Upper lobe of left lung (tissue), 6 donors: ENCODE measurements around the gene SCTR. TPM values are rescaled to one million over a fixed set of nuclear protein-coding genes. Genes with fewer than 3 reads are reported as not detected.

Experiments
- ATAC-seq, 2 donors: fragments of 200-7000 bp; cut with Tn5 transposase; one replicate each; pipeline ENCODE4 v1.9.1; 2022; ENCODE audit warnings: mild to moderate bottlenecking in 2 of 2, moderate library complexity in 2 of 2; ENCODE audit not compliant: low FRiP score in 2 of 2
- DNase-seq, 2 donors: peaks; one replicate each; pipeline ENCODE4 v3.0.0-alpha.2; 2019 to 2020
- H3K27ac ChIP-seq, 4 donors: fragments of 200-600 bp; sonication (generic); one replicate each; pipeline ENCODE4 v1.5.1; 2016 to 2019
- H3K27me3 ChIP-seq, 4 donors: fragments of 200-600 bp; sonication (generic); one replicate each; pipeline ENCODE4 v1.5.1; 2017 to 2019
- H3K36me3 ChIP-seq, 4 donors: fragments of 200-600 bp; sonication (generic); one replicate each; pipeline ENCODE4 v1.5.1; 2016 to 2019
- H3K4me1 ChIP-seq, 4 donors: fragments of 200-600 bp; sonication (generic); one replicate each; pipeline ENCODE4 v1.5.1; 2018 to 2019
- H3K4me3 ChIP-seq, 4 donors: fragments of 200-600 bp; sonication (generic); one replicate each; pipeline ENCODE4 v1.5.1; 2017 to 2019; ENCODE audit warnings: mild to moderate bottlenecking in 2 of 4, moderate library complexity in 1 of 4
- H3K9me3 ChIP-seq, 4 donors: fragments of 200-600 bp; sonication (generic); one replicate each; pipeline ENCODE4 v1.5.1; 2018 to 2019
- EP300 ChIP-seq, 4 donors: sonication (generic); formaldehyde crosslinking; IDR thresholded peaks; one replicate each; pipeline ENCODE4 v1.5.1; 2017; ENCODE audit warnings: antibody characterized with exemption in 4 of 4, control low read depth in 2 of 4
- POLR2A ChIP-seq, 4 donors: fragments of 450-650 bp; IDR thresholded peaks; one replicate each; pipeline ENCODE4 v1.5.1; 2016 to 2017; ENCODE audit warnings: antibody characterized with exemption in 4 of 4, mild to moderate bottlenecking in 2 of 4
- POLR2AphosphoS5 ChIP-seq, 2 donors: sonication (generic); formaldehyde crosslinking; IDR thresholded peaks; one replicate each; pipeline ENCODE4 v1.5.1; 2017; ENCODE audit warnings: antibody characterized with exemption in 2 of 2
- WGBS, 2 donors: methylation state at CpG; one replicate each; pipeline ENCODE4 v1.1.5; 2017 to 2018; 5-methylcytosine and 5-hydroxymethylcytosine counted together
- total RNA-seq, 6 donors: library from RNA; depleted of rRNA in 4 of 6; stranded (reverse); fragments of >200 nt in 4 of 6; gene quantifications; one replicate each; pipeline versions ENCODE4 v1.1.0 to v1.2.1, GENCODE V29; 2016 to 2021
- TF ChIP-seq, protein P1 (sequence below), 6 experiments: fragments of 450-650 bp in 4 of 6; fragments of 200-600 bp in 2 of 6; sonication (generic) in 2 of 6; IDR thresholded peaks; one replicate each; pipeline ENCODE4 v1.5.1; 2016 to 2019; ENCODE audit warnings: antibody characterized with exemption in 6 of 6
- donor health status: DM: no; HTN: no; CAD: no; lungs with moderate emphysema.
- donor health status: DM: no; HTN: yes; CAD: no; lungs with severe emphysema.

Gene SCTR
- total RNA-seq, 6 donors from 2014 or later, result 3.2 to 52.5 (median 16.6) TPM

DNA sequence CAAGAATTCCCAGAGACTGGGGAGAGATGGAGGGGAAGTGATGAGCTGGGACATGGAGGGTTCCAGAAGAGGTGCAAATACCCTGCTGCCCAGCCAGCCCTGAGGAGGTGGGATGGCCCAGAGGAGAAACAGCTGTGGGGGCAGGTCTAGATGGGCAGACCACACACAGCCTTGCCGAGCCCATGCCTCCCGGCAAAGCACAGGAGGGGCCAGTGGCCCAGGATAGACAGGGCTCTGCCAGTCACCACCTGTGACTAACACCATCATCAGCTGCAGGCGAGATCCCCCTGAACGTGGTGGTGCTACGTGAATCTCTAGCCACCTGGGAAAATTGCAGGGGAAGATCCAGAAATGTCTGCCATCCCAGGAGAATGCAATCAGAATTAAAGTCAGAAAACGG lies 39.4 kb downstream of the SCTR start:
- DNase-seq, result peak in 1 of 2 donors; percentile 23
- Histone ChIP-seq H3K4me1 (peaks cover 23 to 47% (median 36%) of the 10 kb centered on the region in 4 donors), H3K9me3 (no peaks in the 10 kb centered on the region), H3K27me3 (no peaks in the 10 kb centered on the region), H3K27ac (no peak overlapping the region), H3K4me3 (no peak overlapping the region), H3K36me3 (no peaks in the 10 kb centered on the region)
- no peak for ATAC-seq
- WGBS, 2 donors, result 76 to 77% methylated on average over 6 of the region's 6 CpGs
- TF ChIP-seq POLR2AphosphoS5 (IDR thresholded peaks at IDR 0.05), result no peak
- TF ChIP-seq EP300 (IDR thresholded peaks at IDR 0.05), result no peak
- TF ChIP-seq, protein P1, sequence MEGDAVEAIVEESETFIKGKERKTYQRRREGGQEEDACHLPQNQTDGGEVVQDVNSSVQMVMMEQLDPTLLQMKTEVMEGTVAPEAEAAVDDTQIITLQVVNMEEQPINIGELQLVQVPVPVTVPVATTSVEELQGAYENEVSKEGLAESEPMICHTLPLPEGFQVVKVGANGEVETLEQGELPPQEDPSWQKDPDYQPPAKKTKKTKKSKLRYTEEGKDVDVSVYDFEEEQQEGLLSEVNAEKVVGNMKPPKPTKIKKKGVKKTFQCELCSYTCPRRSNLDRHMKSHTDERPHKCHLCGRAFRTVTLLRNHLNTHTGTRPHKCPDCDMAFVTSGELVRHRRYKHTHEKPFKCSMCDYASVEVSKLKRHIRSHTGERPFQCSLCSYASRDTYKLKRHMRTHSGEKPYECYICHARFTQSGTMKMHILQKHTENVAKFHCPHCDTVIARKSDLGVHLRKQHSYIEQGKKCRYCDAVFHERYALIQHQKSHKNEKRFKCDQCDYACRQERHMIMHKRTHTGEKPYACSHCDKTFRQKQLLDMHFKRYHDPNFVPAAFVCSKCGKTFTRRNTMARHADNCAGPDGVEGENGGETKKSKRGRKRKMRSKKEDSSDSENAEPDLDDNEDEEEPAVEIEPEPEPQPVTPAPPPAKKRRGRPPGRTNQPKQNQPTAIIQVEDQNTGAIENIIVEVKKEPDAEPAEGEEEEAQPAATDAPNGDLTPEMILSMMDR (IDR thresholded peaks at IDR 0.05), result no peak
- no peak for TF ChIP-seq POLR2A (IDR thresholded peaks at IDR 0.05)

DNA sequence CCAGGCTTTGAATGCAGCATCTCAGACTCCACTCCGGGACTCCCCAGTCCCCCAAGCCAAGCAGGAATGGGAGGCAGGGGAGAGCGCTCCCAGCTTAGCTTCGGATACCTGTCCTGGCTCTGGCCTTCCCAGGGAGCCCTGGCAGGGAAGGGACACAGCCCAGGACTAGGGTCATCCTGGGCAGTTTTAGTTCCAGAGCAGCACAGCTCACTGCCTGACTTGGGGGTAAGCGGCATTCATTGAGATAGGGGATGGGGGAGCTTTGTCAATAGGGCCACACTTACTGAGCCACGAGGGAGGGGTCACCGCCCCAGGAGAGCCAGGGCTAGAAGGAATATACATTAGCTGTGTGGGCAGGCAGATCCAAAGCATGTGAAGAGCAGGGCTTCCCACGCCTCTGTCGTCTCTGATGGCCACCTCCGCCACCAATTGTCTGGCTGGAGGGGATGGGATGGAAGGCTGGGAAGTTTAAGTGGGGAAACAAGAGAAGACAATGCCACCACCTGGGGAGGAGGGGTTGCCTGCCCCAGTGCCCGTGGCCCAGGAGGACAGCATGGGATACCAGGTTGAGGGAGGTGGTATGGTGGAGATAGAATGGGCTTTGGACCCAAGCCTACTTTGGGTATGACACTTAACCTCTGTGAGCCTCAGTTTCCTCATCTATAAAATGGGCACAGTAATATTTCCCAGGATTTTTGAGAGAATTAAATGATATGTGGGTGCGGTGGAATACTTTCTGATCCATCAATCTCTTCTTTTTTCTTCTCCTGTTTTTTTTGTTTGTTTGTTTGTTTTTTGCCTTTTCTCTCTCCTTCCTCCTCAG lies 40.2 kb downstream of the SCTR start:
- Histone ChIP-seq H3K4me1 (peaks cover 23 to 40% (median 32%) of the 10 kb centered on the region in 4 donors), H3K36me3 (no peaks in the 10 kb centered on the region), H3K27ac (no peak overlapping the region), H3K27me3 (no peaks in the 10 kb centered on the region), H3K9me3 (no peaks in the 10 kb centered on the region), H3K4me3 (no peak overlapping the region)
- no peak for TF ChIP-seq EP300 (IDR thresholded peaks at IDR 0.05)
- TF ChIP-seq, protein P1 (IDR thresholded peaks at IDR 0.05), result no peak
- no peak for TF ChIP-seq POLR2A (IDR thresholded peaks at IDR 0.05)
- TF ChIP-seq POLR2AphosphoS5 (IDR thresholded peaks at IDR 0.05), result no peak
- no peak for ATAC-seq
- no peak for DNase-seq
- WGBS, 2 donors, result 90 to 91% methylated on average over 8 of the region's 11 CpGs

DNA sequence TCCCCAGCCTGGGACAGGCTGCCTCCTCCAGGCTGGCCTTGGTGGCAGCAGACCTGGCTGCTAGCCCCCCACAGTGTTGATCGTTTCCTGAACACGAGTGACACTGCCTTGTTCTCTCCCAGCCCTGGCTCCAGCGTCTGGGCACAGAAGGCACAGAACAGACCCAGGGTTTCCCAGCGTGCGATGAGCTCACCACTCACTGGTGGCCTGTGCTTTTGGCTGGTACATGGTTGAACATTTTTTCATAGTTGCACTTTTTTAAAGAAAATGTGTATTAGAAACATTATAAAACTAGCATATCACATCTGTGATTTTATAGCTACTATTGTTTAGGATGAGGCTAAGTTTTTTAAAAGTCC lies 40.9 kb downstream of the SCTR start:
- Histone ChIP-seq H3K27me3 (no peaks in the 10 kb centered on the region), H3K4me3 (no peak overlapping the region), H3K4me1 (peaks cover 22 to 32% (median 29%) of the 10 kb centered on the region in 4 donors), H3K9me3 (no peaks in the 10 kb centered on the region), H3K36me3 (no peaks in the 10 kb centered on the region), H3K27ac (no peak overlapping the region)
- TF ChIP-seq POLR2A (IDR thresholded peaks at IDR 0.05), result no peak
- TF ChIP-seq POLR2AphosphoS5 (IDR thresholded peaks at IDR 0.05), result no peak
- TF ChIP-seq, protein P1 (IDR thresholded peaks at IDR 0.05), result no peak
- no peak for TF ChIP-seq EP300 (IDR thresholded peaks at IDR 0.05)
- ATAC-seq, result no peak
- 80% methylated on average over 2 to 5 of the region's 5 CpGs for WGBS, 2 donors
- DNase-seq, result no peak

DNA sequence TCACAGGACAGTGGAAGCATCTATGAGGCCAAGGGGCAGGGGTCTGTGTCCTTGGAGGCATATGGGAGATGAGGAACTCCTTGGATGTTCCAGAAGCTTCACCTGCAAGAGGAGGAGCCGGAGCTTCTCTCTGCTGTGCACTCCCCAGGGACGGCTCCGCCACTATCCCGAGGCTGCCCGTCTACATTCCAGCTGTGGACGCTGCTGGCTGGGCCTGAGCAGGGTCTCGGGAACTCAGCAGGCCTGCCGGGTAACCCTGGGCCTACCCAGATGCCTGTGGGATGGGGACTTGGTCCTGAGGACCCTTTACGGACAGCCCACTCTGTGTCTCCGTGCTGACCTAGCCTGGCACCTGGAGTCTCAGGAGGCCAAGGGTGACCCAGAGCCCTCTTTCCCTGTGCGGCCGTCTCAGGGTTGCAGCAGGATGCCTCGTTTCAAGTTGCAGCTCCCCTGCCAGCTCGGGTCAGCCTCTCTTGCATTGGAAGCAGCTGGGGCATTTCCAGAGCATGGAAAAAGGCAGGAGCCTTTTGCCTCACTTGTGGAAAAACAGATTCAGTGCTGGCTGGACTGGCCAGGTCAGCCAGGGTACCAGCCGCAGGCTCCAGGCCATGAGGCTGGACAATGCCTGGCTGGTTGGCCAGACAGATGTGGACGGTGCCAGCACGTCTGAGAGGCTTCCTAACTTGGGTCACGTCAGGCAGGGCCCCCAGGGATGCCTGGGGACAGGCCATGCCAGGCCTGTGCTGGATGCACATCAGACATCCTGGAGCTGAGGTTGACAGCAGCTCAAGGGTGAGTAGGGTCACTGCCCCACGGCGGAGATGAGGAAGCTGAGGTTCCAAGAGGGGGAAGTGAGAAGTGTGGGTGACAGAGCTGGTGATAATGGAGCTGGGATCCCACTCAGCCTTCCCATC lies 41.5 kb downstream of the SCTR start:
- Histone ChIP-seq H3K36me3 (no peaks in the 10 kb centered on the region), H3K4me3 (no peak overlapping the region), H3K4me1 (peaks cover 15 to 26% (median 23%) of the 10 kb centered on the region in 4 donors), H3K9me3 (no peaks in the 10 kb centered on the region), H3K27ac (peak overlapping the region in 1 of 4 donors; percentile 22), H3K27me3 (no peaks in the 10 kb centered on the region)
- DNase-seq (peak in 1 of 2 donors; percentile 64), ATAC-seq (peak in 1 of 2 donors; percentile 32)
- TF ChIP-seq POLR2AphosphoS5 (IDR thresholded peaks at IDR 0.05) (no peak), POLR2A (IDR thresholded peaks at IDR 0.05) (no peak), EP300 (IDR thresholded peaks at IDR 0.05) (no peak)
- TF ChIP-seq, protein P1 (IDR thresholded peaks at IDR 0.05), result no peak
- WGBS, 2 donors, result 67 to 72% methylated on average over 7 to 20 of the region's 20 CpGs
